GM20000 (cell line): Measurements from ENCODE around the gene OR7C1.
A peak's percentile ranks its signal among the peaks of the same experiment; 100 is the strongest.
"Not testable (repeated sequence)": the region's sequence is repeated elsewhere in the genome, so short reads cannot be mapped to it uniquely, and the experiment has no call there.

Experiments used
- DNase-seq: peaks from one replicate; pipeline ENCODE4 v3.0.0; 2012; ENCODE audit warnings: low spot score
- TF ChIP-seq, protein P1 (sequence below): IDR thresholded peaks from 2 replicates; pipeline ENCODE4 v1.5.1; 2012; ENCODE audit warnings: mild to moderate bottlenecking, control low read depth; ENCODE audit errors: extremely low read depth, missing control alignments

The OR7C1 gene

DNA sequence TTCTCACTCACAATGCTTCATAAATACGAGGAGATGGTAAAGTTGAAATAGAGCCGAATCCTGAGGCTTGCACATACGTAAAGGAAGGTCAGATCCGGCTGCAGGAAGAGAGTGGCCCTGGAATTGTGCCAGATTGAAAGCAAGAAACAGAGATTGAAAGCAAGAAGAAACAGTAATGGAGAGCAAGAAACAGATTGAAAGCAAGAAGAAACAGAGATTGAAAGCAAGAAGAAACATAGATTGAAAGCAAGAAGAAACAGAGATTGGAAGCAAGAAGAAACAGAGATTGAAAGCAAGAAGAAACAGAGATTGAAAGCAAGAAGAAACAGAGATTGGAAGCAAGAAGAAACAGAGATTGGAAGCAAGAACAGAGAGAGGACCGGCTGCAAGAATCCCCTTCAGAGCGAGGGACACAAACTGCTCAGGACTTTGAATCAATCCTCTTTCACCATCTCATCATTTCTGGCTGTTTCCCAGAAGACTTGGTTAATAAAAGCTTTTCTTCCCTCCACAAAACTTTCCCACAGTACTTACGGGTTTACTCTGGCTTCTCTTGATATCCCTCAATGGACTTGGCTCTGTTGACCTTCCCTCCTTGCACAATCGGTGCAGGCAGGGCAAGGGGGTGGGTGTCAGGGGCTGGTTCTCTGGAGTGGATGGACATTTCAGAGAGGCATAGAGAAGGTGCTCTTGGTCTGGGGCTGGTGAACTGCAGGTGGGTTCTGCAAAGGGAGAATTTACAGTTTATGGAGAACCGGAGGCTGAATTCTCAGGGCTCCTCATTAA is 25.5 kb downstream of the OR7C1 start:
- DNase-seq: no peak
- TF ChIP-seq, protein P1, sequence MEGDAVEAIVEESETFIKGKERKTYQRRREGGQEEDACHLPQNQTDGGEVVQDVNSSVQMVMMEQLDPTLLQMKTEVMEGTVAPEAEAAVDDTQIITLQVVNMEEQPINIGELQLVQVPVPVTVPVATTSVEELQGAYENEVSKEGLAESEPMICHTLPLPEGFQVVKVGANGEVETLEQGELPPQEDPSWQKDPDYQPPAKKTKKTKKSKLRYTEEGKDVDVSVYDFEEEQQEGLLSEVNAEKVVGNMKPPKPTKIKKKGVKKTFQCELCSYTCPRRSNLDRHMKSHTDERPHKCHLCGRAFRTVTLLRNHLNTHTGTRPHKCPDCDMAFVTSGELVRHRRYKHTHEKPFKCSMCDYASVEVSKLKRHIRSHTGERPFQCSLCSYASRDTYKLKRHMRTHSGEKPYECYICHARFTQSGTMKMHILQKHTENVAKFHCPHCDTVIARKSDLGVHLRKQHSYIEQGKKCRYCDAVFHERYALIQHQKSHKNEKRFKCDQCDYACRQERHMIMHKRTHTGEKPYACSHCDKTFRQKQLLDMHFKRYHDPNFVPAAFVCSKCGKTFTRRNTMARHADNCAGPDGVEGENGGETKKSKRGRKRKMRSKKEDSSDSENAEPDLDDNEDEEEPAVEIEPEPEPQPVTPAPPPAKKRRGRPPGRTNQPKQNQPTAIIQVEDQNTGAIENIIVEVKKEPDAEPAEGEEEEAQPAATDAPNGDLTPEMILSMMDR: no peak

DNA sequence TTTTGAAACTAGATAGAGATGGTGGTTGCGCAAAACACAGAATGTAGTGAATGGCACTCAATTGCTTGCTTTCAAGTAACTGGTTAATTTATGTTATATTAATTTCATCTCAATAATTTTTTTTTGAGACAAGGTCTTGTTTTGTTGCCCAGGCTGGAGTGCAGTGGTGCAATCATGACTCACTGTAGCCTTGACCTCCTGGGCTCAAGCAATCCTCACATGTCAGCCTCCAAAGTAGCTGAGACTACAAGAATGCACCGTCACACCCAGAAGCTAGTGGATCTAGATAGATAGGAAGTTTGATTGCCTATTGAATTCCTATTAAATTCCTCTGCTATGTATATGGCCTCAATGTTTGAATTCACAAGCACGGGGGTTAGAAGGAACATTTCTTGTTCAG is 30.2 kb downstream of the OR7C1 start:
- TF ChIP-seq, protein P1: no peak
- DNase-seq: no peak

DNA sequence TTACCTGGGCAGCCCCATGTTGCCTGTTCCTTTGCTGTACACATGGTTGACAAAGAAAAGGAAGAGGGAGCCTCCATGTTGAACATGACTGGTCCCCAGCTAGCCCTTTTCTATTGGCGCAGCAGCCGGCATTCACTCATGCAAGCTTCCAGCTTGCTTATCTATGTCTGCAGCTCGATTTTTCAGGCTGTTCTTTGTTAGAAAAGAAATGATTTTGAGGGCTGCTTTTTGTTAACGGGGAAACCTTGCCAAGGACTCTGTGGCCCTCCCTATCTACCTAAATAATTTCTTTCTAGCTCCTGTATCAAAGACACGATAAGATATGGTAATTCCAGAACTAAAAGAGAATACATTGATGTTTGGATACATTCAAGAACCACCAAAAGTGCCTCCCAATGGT is 36.2 kb downstream of the OR7C1 start:
- DNase-seq: no peak
- TF ChIP-seq, protein P1: no peak

DNA sequence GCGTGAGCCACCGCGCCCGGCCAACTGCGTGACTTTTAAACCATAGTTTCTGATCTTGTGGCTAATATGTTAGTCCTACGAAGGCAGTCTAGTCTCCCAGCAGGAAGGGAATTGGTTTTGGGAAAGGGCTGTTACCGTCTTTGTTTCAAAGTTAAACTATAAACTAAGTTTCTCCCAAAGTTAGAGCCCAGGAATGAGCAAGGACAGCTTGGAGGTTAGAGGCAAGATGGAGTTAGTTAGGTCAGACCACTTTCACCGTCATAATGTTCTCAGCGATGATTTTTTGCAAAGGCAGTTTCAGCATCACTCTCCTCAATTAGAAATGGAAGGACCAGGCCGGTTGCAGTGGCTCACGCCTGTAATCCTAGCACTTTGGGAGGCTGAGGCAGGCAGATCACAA is 39.0 kb downstream of the OR7C1 start:
- no peak for DNase-seq
- TF ChIP-seq, protein P1: no peak

DNA sequence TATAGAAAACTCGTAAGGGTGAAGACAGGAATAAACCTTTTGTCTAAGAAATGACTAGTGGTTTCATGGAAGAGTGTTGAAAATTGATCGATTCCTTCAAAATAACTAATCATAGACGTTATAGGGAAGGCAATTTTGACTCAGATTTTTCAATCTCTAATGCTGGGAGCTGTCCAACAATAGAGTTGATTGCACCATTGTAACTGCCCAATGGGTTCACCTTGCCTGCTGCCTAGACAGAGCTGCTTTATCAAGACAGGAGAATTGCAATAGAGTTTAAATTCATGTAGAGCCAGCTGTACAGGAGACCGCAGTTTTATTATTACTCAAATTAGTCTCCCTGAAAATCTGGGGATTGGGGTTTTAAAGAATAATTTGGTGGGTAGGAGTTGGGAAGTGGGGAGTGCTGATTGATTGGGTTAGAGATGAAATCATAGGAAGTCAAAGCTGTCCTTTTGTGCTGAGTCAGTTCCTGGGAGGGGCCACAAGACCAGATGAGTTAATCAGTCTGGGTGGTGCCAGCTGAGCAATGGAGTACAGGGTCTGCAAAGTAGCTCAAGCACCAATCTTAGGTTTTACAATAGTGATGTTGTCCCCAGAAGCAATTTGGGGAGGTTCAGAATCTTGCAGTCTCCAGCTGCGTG is 39.8 kb downstream of the OR7C1 start:
- DNase-seq: no peak
- TF ChIP-seq, protein P1: no peak

DNA sequence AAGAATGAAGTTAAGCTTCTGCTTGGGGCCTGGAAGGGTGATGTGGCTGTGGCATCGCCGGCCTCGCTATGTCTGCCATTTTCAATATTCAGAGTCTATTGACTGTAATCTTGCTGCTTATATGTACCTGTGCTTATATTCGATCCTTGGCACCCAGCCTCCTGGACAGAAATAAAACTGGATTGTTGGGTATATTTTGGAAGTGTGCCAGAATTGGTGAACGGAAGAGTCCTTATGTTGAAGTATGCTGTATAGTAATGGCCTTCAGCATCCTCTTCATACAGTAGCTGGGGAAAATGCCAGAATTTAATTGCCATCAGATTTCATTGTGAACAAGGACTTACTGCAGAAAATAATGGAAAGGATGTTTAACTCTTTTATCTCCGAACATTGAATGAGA is 42.7 kb downstream of the OR7C1 start:
- DNase-seq: not testable (repeated sequence)

DNA sequence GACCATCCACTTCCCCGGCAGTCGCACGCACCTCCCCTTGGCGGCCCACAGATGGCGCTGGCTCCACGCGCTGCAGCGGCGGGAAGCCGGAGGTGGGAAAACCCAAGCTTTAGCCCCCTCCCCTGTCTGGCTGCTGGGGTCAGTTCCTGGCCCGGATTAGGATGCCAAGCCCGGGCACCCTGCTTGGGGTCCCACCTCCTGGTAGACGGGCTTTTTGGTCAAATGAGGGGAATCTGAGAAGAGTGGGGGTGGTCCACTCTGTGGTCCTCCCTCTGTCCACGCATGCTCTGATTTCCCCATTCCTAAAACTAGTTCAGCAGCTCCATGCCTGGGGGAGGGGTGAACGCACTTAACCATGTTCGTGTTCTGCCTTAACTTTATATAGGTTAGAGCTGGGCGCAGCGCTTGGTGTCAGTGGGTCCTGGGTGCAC is 48.5 kb downstream of the OR7C1 start:
- peak; percentile 56 for DNase-seq
- TF ChIP-seq, protein P1: peak; percentile 83

DNA sequence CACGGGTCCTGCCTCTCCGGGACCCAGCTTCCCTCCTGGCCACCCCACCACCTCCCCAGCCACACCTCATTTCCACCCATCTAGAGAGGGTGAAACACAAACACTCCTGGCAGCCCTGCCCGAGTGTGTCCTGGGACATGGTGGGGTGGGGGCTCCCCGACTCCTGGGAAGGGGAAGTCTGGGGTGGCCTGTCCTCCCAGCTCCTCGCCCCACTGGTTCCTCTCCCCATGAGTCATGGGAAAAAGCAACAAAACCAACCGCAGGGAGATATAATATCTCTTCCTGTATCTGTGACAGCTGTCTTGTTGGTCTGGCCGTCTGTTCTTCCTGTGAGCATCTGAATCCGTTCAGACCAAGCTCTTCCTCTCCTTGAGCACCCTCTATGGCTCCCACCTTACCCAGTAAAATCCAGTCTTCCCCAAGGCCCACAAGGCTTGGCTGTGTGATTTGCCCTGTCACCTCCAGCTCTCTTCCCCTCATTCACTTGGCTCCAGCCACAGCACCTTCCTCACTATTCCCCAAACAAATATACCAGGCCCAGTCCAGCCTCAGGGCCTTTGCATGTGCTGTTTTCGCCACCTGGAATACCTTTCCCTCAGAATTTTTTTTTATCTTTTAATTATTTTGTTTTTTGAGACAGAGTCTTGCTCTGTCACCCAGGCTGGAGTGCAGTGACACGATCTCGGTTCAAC is 49.7 kb downstream of the OR7C1 start:
- DNase-seq: peak; percentile 33

DNA sequence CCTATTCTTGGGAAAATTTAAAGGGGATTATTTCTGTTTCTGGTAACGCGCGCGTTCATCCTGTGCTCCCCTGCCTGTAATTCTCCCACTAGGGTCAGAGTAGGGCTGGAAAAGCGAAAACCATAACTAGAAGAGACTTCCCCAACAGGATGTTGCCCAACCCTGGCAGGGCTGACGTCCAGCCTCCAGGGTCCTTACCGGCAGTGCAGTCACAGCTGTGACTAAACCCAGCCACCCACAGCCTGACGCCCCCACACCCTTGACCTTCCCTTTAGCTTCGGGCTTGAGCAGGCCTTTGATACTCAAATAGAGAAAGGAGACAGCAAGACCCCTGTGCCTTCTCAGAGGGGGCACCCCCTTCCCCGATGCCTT is 50.3 kb downstream of the OR7C1 start:
- DNase-seq: peak; percentile 58

DNA sequence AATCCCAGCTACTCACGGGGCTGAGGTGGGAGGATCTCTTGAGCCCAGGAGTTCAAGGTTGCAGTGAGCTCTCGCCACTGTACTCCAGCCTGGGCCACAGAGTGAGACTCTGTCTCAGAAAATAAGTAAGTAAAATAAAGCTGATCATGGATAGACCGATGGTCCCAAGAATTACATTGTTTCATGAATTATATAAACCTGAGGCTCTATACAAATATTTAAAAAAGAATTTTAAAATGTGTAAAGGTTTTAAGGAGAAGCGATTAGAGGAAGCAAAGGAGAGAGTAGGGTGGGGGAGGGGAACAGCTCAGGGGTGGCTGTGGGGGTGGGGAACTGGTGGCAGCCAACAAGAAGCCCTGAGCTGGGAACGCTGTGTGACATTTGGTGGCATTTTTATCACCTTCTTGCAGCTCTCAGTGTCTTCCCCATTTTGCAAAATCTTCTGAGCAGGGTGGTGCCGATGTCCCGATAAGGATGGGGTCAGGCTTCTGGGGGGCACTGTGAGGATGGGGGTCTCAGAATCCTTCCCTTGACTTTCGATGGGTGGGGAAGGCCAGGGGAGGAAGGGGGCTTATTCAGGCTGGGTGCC is 51.5 kb downstream of the OR7C1 start:
- DNase-seq: not testable (repeated sequence)
